GM19099 (cell line): Measurements from ENCODE around the gene GPX8.

Experiments used
- POLR2A ChIP-seq: IDR thresholded peaks from 3 replicates; pipeline ENCODE4 v1.6.1; 2011; ENCODE audit warnings: low read depth; ENCODE audit not compliant: insufficient read length; ENCODE audit errors: extremely low read depth

Gene GPX8

GRCh38 chr5:55188656-55189540, 28.9 kb downstream of the GPX8 start:
- TF ChIP-seq POLR2A: no peak

GRCh38 chr5:55191165-55191564, 31.2 kb downstream of the GPX8 start:
- no peak for TF ChIP-seq POLR2A

GRCh38 chr5:55205001-55205400, 45.0 kb downstream of the GPX8 start:
- no peak for TF ChIP-seq POLR2A

- TF ChIP-seq POLR2A: no peak
Measured at GRCh38 chr5:55211184-55211874, 51.4 kb downstream of the GPX8 start.
